IMR-90 (cell line): ENCODE measurements around the gene AOX1. TPM values are rescaled to one million over a fixed set of nuclear protein-coding genes. Genes with fewer than 3 reads are reported as not detected.

Source experiments
- ATAC-seq: fragments of 200-7000 bp; cut with Tn5 transposase; 2 replicates; pipeline ENCODE4 v1.9.1; 2020; ENCODE audit warnings: low read depth, mild to moderate bottlenecking, moderate library complexity
- BruUV-seq: library from RNA; stranded (reverse); fragments of 400-500 nt; replicated peaks from 2 replicates; lab custom pipeline; 2021; lab: Mats Ljungman, UMichigan
- CTCF ChIA-PET: fragments of 300-600 bp; formaldehyde crosslinking; extraction: SDS; loops from one replicate; lab custom pipeline; 2021; ENCODE audit warnings: antibody characterized with exemption; lab: Yijun Ruan, JAX
- POLR2A ChIA-PET: fragments of 300-600 bp; sonication (Branson Sonifier 250); formaldehyde crosslinking; loops from one replicate; lab custom pipeline; 2022; ENCODE audit warnings: antibody characterized with exemption; ENCODE audit not compliant: unreplicated experiment; lab: Charles Lee
- DNase-seq: peaks from one replicate; pipeline ENCODE4 v3.0.0; 2013
- H2AFZ ChIP-seq: replicated peaks from 2 replicates; pipeline ENCODE3; 2013; ENCODE audit warnings: low read length, mild to moderate bottlenecking; ENCODE audit not compliant: poor library complexity
- H2AK5ac ChIP-seq: 2 replicates; pipeline ENCODE4 v1.6.1; 2013; ENCODE audit warnings: low read depth, low read length, inconsistent platforms
- H2AK9ac ChIP-seq: replicated peaks from 2 replicates; pipeline ENCODE3; 2013; ENCODE audit warnings: mild to moderate bottlenecking, low read depth, low read length, moderate library complexity; ENCODE audit not compliant: poor library complexity
- H2BK120ac ChIP-seq: 2 replicates; pipeline ENCODE4 v1.6.1; 2013; ENCODE audit warnings: low read depth, low read length, inconsistent platforms
- H2BK15ac ChIP-seq: 3 replicates; pipeline ENCODE4 v1.6.1; 2013; ENCODE audit warnings: low read depth, low read length, inconsistent platforms
- H2BK20ac ChIP-seq: 2 replicates; pipeline ENCODE4 v1.6.1; 2013; ENCODE audit warnings: low read depth, mild to moderate bottlenecking, inconsistent platforms, low read length, moderate library complexity
- H2BK5ac ChIP-seq: 2 replicates; pipeline ENCODE4 v1.6.1; 2013; ENCODE audit warnings: mild to moderate bottlenecking, low read depth, low read length, inconsistent platforms; ENCODE audit not compliant: poor library complexity, severe bottlenecking
- H3K14ac ChIP-seq: replicated peaks from 2 replicates; pipeline ENCODE4 v1.6.1; 2013; ENCODE audit warnings: low read depth, low read length, inconsistent platforms
- H3K18ac ChIP-seq: 2 replicates; pipeline ENCODE4 v1.6.1; 2013; ENCODE audit warnings: low read depth, low read length, control low read depth
- H3K23ac ChIP-seq: 2 replicates; pipeline ENCODE4 v1.6.1; 2013; ENCODE audit warnings: low read depth, low read length, inconsistent platforms
- H3K27ac ChIP-seq: 2 replicates; pipeline ENCODE4 v1.5.1; 2013; ENCODE audit warnings: mild to moderate bottlenecking, control low read depth, low read length; ENCODE audit not compliant: insufficient read depth
- H3K27me3 ChIP-seq: 2 replicates; pipeline ENCODE4 v1.6.1; 2013; ENCODE audit warnings: low read length; ENCODE audit not compliant: control insufficient read depth, insufficient read depth
- H3K36me3 ChIP-seq: 2 replicates; pipeline ENCODE4 v1.6.1; 2013; ENCODE audit warnings: low read length, mixed read lengths; ENCODE audit not compliant: control insufficient read depth, insufficient read depth
- H3K4ac ChIP-seq: 2 replicates; pipeline ENCODE4 v1.6.1; 2013; ENCODE audit warnings: low read depth, low read length, inconsistent platforms
- H3K4me1 ChIP-seq: 2 replicates; pipeline ENCODE4 v1.6.1; 2013; ENCODE audit warnings: low read length, mixed read lengths; ENCODE audit not compliant: control insufficient read depth, insufficient read depth
- H3K4me2 ChIP-seq: 2 replicates; pipeline ENCODE4 v1.6.1; 2013; ENCODE audit warnings: low read depth, mild to moderate bottlenecking, control low read depth, low read length, moderate library complexity
- H3K4me3 ChIP-seq: 2 replicates; pipeline ENCODE4 v1.5.1; 2013; ENCODE audit warnings: low read depth, mild to moderate bottlenecking, control low read depth, low read length, moderate library complexity; ENCODE audit not compliant: insufficient read depth
- H3K56ac ChIP-seq: 2 replicates; pipeline ENCODE4 v1.6.1; 2013; ENCODE audit warnings: low read length, inconsistent platforms; ENCODE audit not compliant: insufficient read depth; ENCODE audit errors: extremely low read depth
- H3K79me1 ChIP-seq, 2 experiments: 2 replicates each; pipeline ENCODE4 v1.6.1; 2013; ENCODE audit warnings: low read length in 2 of 2, inconsistent platforms in 1 of 2, low read depth in 1 of 2
- H3K9ac ChIP-seq: 2 replicates; pipeline ENCODE4 v1.6.1; 2013; ENCODE audit warnings: low read depth, low read length, control low read depth
- H3K9me1 ChIP-seq: 2 replicates; pipeline ENCODE4 v1.6.1; 2013; ENCODE audit warnings: low read length, inconsistent platforms; ENCODE audit not compliant: insufficient read depth
- H3K9me3 ChIP-seq: 2 replicates; pipeline ENCODE4 v1.6.1; 2013; ENCODE audit warnings: low read length; ENCODE audit not compliant: control insufficient read depth, insufficient read depth
- H4K20me1 ChIP-seq: 2 replicates; pipeline ENCODE4 v1.6.1; 2013; ENCODE audit warnings: low read length, inconsistent platforms; ENCODE audit not compliant: insufficient read depth
- H4K5ac ChIP-seq: 2 replicates; pipeline ENCODE4 v1.6.1; 2013; ENCODE audit warnings: mild to moderate bottlenecking, low read depth, low read length, control low read depth
- H4K8ac ChIP-seq, 2 experiments: 2 replicates each; pipeline ENCODE4 v1.6.1; 2013; ENCODE audit warnings: low read depth in 2 of 2, low read length in 2 of 2, control low read depth in 1 of 2, inconsistent platforms in 1 of 2
- H4K91ac ChIP-seq: 2 replicates; pipeline ENCODE4 v1.6.1; 2013; ENCODE audit warnings: low read depth, low read length, inconsistent platforms; ENCODE audit not compliant: insufficient read depth
- CEBPB ChIP-seq: IDR thresholded peaks from 2 replicates; pipeline ENCODE4 v1.6.1; 2012; ENCODE audit warnings: low read depth, low read length, improper control_type of control experiment
- ELK1 ChIP-seq: fragments of 150-350 bp; IDR thresholded peaks from 2 replicates; pipeline ENCODE4 v1.6.1; 2016; ENCODE audit warnings: low read depth, mild to moderate bottlenecking, low read length, moderate library complexity, borderline replicate concordance
- WGBS, 2 experiments: methylation state at CpG; one replicate each; pipeline versions ENCODE4 v1.1.5 to v1.1.7; 2013; ENCODE audit warnings: missing lambda C conversion rate in 2 of 2; ENCODE audit not compliant: insufficient read length in 1 of 2; ENCODE audit errors: extremely low coverage in 2 of 2; 5-methylcytosine and 5-hydroxymethylcytosine counted together
- dilution Hi-C: fragments of 300-500 bp; cut with HindIII; formaldehyde crosslinking; loops from one replicate; pipeline ENCODE4 v1.14.3; 2018; ENCODE audit warnings: low sequenced_read_pairs; ENCODE audit not compliant: unreplicated experiment
- in situ Hi-C: fragments of 300-500 bp; cut with MboI; formaldehyde crosslinking; loops from 3 replicates; pipeline ENCODE4 v1.14.3; 2019; ENCODE audit warnings: low sequenced_read_pairs, inconsistent platforms, mixed read lengths
- intact Hi-C: fragments of 100-400 bp; cut with micrococcal nuclease; formaldehyde crosslinking; loops from 2 replicates; pipeline ENCODE4 v1.10.0; 2022
- polyA plus RNA-seq, 3 experiments: library from polyadenylated mRNA; depleted of rRNA; stranded (reverse); fragments of >200 nt; gene quantifications; 2 replicates each; pipeline ENCODE4 v1.2.3, GENCODE V29; 2012; ENCODE audit warnings: low replicate concordance in 1 of 3
- total RNA-seq: library from RNA; depleted of rRNA; stranded (reverse); fragments of >200 nt; gene quantifications from 2 replicates; pipeline ENCODE4 v1.2.3, GENCODE V29; 2012

AOX1 gene
- total and polyA plus RNA-seq, 2 of the 4 experiments (the other 2 are of a cell fraction) = 21.7 to 59.9 TPM

GRCh38 chr2:200665626-200666453, 80.0 kb downstream of the AOX1 start:
- H3K18ac ChIP-seq = no peak overlapping the region
- TF ChIP-seq CEBPB (peak; percentile 49), ELK1 (no peak)
- WGBS, 2 experiments = no CpG with 5 or more reads among the region's 2 CpGs
- no peak overlapping the region for H4K5ac ChIP-seq
- no peak overlapping the region for H3K4ac ChIP-seq
- H3K4me3 ChIP-seq = no peak overlapping the region
- no peak overlapping the region for H3K27ac ChIP-seq
- DNase-seq (no peak), ATAC-seq (no peak)
- no peak overlapping the region for H2AFZ ChIP-seq
- peaks cover 11% of the 10 kb centered on the region for H3K9me1 ChIP-seq
- in situ Hi-C loops (no loop called here), dilution Hi-C loops (no loop called here), intact Hi-C loops (no loop called here)
- no peaks in the 10 kb centered on the region for H3K27me3 ChIP-seq
- peaks cover 6% of the 10 kb centered on the region for H3K4me1 ChIP-seq
- H3K23ac ChIP-seq = no peak overlapping the region
- H4K91ac ChIP-seq = no peak overlapping the region
- no peak overlapping the region for H3K9ac ChIP-seq
- CTCF ChIA-PET = no interaction called here
- no peak overlapping the region for H2AK5ac ChIP-seq
- no peak overlapping the region for H2AK9ac ChIP-seq
- H2BK120ac ChIP-seq = no peak overlapping the region; the same call in 1 of the 2 replicates
- H3K14ac ChIP-seq = no peak overlapping the region
- no peaks in the 10 kb centered on the region for H3K36me3 ChIP-seq
- H2BK5ac ChIP-seq = no peak overlapping the region
- H3K56ac ChIP-seq = no peak overlapping the region
- no peak overlapping the region for H4K8ac ChIP-seq
- H2BK20ac ChIP-seq = no peak overlapping the region
- H2BK15ac ChIP-seq = no peak overlapping the region
- no TSS peak for BruUV-seq
- no peak overlapping the region for H3K4me2 ChIP-seq
- H3K79me1 ChIP-seq = no peaks in the 10 kb centered on the region
- no peaks in the 10 kb centered on the region for H3K9me3 ChIP-seq
- POLR2A ChIA-PET = no interaction called here
- no peaks in the 10 kb centered on the region for H4K20me1 ChIP-seq
